Endothelial cell of umbilical vein (primary cell): Measurements from ENCODE around the gene PLBD2. TPM values are rescaled to one million over a fixed set of nuclear protein-coding genes. Genes with fewer than 3 reads are reported as not detected.

Experiments
- BruUV-seq: library from RNA; stranded (reverse); fragments of 400-500 nt; replicated peaks from 2 replicates; lab custom pipeline; 2021; lab: Mats Ljungman, UMichigan
- CTCF ChIA-PET: fragments of 300-600, 350-600 bp; sonication (Branson Sonifier 250); formaldehyde crosslinking; loops from one replicate; lab custom pipeline; 2021; ENCODE audit warnings: antibody characterized with exemption, inconsistent platforms; lab: Charles Lee
- POLR2A ChIA-PET: fragments of 300-600, 350-600 bp; sonication (Branson Sonifier 250); formaldehyde crosslinking; loops from one replicate; lab custom pipeline; 2021; ENCODE audit warnings: antibody characterized with exemption, inconsistent platforms; lab: Charles Lee
- DNase-seq: peaks from one replicate; pipeline ENCODE4 v3.0.0-alpha.2; 2011; ENCODE audit warnings: low read depth, low spot score
- FAIRE-seq: peaks from 2 replicates; lab custom pipeline; 2011; peaks lifted over from hg19 to GRCh38; lab: Jason Lieb, UNC
- H2AFZ ChIP-seq: 2 replicates; pipeline ENCODE4 v1.6.0; 2012; ENCODE audit warnings: low read depth, low read length, control low read depth, inconsistent platforms
- H3K27ac ChIP-seq: 2 replicates; pipeline ENCODE4 v1.5.1; 2011; ENCODE audit warnings: low read depth, mild to moderate bottlenecking, control low read depth, low read length, moderate library complexity; ENCODE audit not compliant: insufficient read depth
- H3K27me3 ChIP-seq, 2 experiments: 2 replicates each; pipeline versions ENCODE4 v1.6.0 to v1.6.1; 2011; ENCODE audit warnings: low read length in 2 of 2, mixed read lengths in 1 of 2; ENCODE audit not compliant: control insufficient read depth in 2 of 2, insufficient read depth in 2 of 2
- H3K36me3 ChIP-seq, 2 experiments: 2 replicates in 1 of 2; 3 replicates in 1 of 2; pipeline ENCODE4 v1.5.1; 2011; ENCODE audit warnings: low read length in 2 of 2, mild to moderate bottlenecking in 1 of 2, moderate library complexity in 1 of 2; ENCODE audit not compliant: control insufficient read depth in 2 of 2, insufficient read depth in 2 of 2; ENCODE audit errors: extremely low read depth in 1 of 2
- H3K4me1 ChIP-seq: 3 replicates; pipeline ENCODE4 v1.5.1; 2011; ENCODE audit warnings: mild to moderate bottlenecking, low read length; ENCODE audit not compliant: control insufficient read depth, insufficient read depth; ENCODE audit errors: extremely low read depth
- H3K4me2 ChIP-seq: 2 replicates; pipeline ENCODE4 v1.6.1; 2011; ENCODE audit warnings: low read length, control low read depth, mixed read lengths; ENCODE audit not compliant: insufficient read depth
- H3K4me3 ChIP-seq, 3 experiments: fragments of 200-600 bp in 1 of 3; sonication (generic), shearing (Covaris generic) in 1 of 3; replicated peaks in 1 of 3; 2 replicates each; pipeline ENCODE4 v1.5.1; 2011 to 2016; ENCODE audit warnings: control low read depth in 3 of 3, low read length in 3 of 3, mild to moderate bottlenecking in 2 of 3, inconsistent platforms in 1 of 3, low read depth in 1 of 3, moderate library complexity in 1 of 3; ENCODE audit not compliant: insufficient read depth in 1 of 3
- H3K79me2 ChIP-seq: 2 replicates; pipeline ENCODE4 v1.6.0; 2012; ENCODE audit warnings: low read length, inconsistent platforms; ENCODE audit not compliant: control insufficient read depth, insufficient read depth
- H3K9ac ChIP-seq: replicated peaks from 2 replicates; pipeline ENCODE3; 2011; ENCODE audit warnings: low read length, control low read depth; ENCODE audit not compliant: insufficient read depth; ENCODE audit errors: extremely low read depth
- H3K9me1 ChIP-seq: replicated peaks from 3 replicates; pipeline ENCODE4 v1.6.0; 2011; ENCODE audit warnings: mild to moderate bottlenecking, low read length; ENCODE audit not compliant: control insufficient read depth, insufficient read depth; ENCODE audit errors: extremely low read depth
- H3K9me3 ChIP-seq: replicated peaks from 2 replicates; pipeline ENCODE4 v1.5.1; 2012; ENCODE audit warnings: low read length, inconsistent platforms; ENCODE audit not compliant: control insufficient read depth, insufficient read depth
- H4K20me1 ChIP-seq: replicated peaks from 2 replicates; pipeline ENCODE3; 2011; ENCODE audit warnings: mild to moderate bottlenecking, low read length; ENCODE audit not compliant: control insufficient read depth, insufficient read depth; ENCODE audit errors: extremely low read depth
- EZH2 ChIP-seq: IDR thresholded peaks from 2 replicates; pipeline ENCODE4 v1.6.1; 2012; ENCODE audit warnings: borderline replicate concordance, low read depth, mild to moderate bottlenecking, moderate library complexity, low read length, inconsistent platforms; ENCODE audit not compliant: severe bottlenecking
- FOS ChIP-seq: IDR thresholded peaks from 2 replicates; pipeline ENCODE4 v1.6.1; 2011; ENCODE audit warnings: mild to moderate bottlenecking, low read length, moderate library complexity, borderline replicate concordance; ENCODE audit not compliant: insufficient read depth
- GATA2 ChIP-seq: IDR thresholded peaks from 2 replicates; pipeline ENCODE4 v1.7.0; 2011; ENCODE audit warnings: low read depth, mild to moderate bottlenecking, moderate library complexity, mixed read lengths, low read length; ENCODE audit not compliant: insufficient read length, insufficient read depth
- JUN ChIP-seq: IDR thresholded peaks from 2 replicates; pipeline ENCODE4 v1.6.1; 2011; ENCODE audit warnings: borderline replicate concordance, low read depth; ENCODE audit not compliant: insufficient read length, insufficient read depth
- MYC ChIP-seq: IDR thresholded peaks from one replicate; pipeline ENCODE4 v1.6.1; 2011; ENCODE audit warnings: mild to moderate bottlenecking, low read depth, low read length
- POLR2A ChIP-seq: IDR thresholded peaks from 2 replicates; pipeline ENCODE4 v1.6.1; 2012; ENCODE audit warnings: low read depth, mild to moderate bottlenecking, control low read depth, low read length
- POLR2AphosphoS5 ChIP-seq: IDR thresholded peaks from 2 replicates; pipeline ENCODE4 v1.6.1; 2012; ENCODE audit warnings: low read depth, mild to moderate bottlenecking, control low read depth, low read length, moderate library complexity; ENCODE audit not compliant: insufficient read depth
- dilution Hi-C: fragments of 300-500 bp; cut with MboI; formaldehyde crosslinking; loops from one replicate; pipeline ENCODE4 v1.15.0; 2019; ENCODE audit warnings: low sequenced_read_pairs; ENCODE audit not compliant: extremely low pct_ligation_motif_present
- intact Hi-C: fragments of 100-400 bp; cut with micrococcal nuclease; formaldehyde crosslinking; loops from one replicate; pipeline ENCODE4 v1.10.0; 2022
- polyA plus RNA-seq, 4 experiments: library from polyadenylated mRNA; depleted of rRNA in 3 of 4; stranded (reverse) in 3 of 4; unstranded in 1 of 4; fragments of >200 nt; gene quantifications; 2 replicates each; pipeline versions ENCODE4 v1.2.1 to v1.2.3, GENCODE V29; 2011 to 2012; ENCODE audit warnings: missing spikeins in 1 of 4
- total RNA-seq: library from RNA; stranded (reverse); gene quantifications from 2 replicates; pipeline ENCODE4 v1.2.3, GENCODE V29; 2021
- TF ChIP-seq, protein P1 (sequence below), 2 donors: IDR thresholded peaks; 1 replicate in 1 of 2; 2 replicates in 1 of 2; pipeline ENCODE4 v1.5.1; 2011; ENCODE audit warnings: low read length in 2 of 2, mild to moderate bottlenecking in 2 of 2, moderate library complexity in 2 of 2, control low read depth in 1 of 2, inconsistent platforms in 1 of 2, low read depth in 1 of 2; ENCODE audit not compliant: insufficient read depth in 1 of 2; ENCODE audit errors: extremely low read depth in 1 of 2
- TF ChIP-seq, protein P2 (sequence below): IDR thresholded peaks from 2 replicates; pipeline ENCODE4 v1.6.1; 2011; ENCODE audit not compliant: insufficient read depth, insufficient read length

PLBD2 gene
- total and polyA plus RNA-seq, 2 donors (not counting 3 experiments of a cell fraction or from before 2014, with no cell fraction given), result 24.4 to 46.8 TPM

DNA sequence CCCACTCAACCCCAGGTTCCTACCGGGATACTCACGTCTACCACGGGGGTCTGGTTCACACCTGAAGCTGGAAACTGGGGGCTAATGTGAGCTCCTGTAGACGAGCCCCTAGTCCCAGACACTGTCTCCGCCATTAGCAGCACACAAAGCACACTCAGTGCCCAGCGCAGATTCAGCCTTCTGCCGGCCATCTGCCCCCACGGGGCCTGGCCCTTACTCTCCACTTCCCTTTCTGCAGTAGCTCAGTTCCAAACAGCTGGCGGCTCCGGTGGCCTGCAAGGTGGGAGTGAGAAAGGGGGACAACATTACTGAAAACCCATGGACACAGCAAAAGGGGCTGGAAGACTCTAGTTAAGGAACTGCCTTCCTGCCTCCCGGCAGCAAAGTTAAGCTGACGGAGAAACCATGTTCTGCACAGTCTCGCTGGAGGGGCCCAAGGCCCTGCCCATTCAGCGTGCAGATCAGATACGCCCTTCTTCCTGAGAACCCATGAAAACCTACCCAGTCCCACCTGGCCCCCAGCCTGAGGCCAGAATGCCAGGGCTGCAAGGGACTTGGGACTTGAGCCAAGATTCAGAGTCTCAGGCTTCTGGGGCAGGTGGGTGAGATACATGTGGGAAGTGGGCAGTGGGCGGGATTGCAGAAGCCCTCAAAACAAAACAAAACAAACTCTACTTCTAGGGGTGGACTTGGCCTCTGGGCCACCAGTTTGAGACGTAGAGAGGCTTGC is 25.5 kb upstream of the PLBD2 start:
- FAIRE-seq (peak; percentile 8), DNase-seq (no peak)
- Histone ChIP-seq H4K20me1 (no peaks in the 10 kb centered on the region), H3K9me3 (no peaks in the 10 kb centered on the region), H3K36me3 (no peaks in the 10 kb centered on the region), H3K9me1 (no peaks in the 10 kb centered on the region), H2AFZ (no peak overlapping the region), H3K4me1 (peaks cover 25% of the 10 kb centered on the region), H3K27me3 (no peaks in the 10 kb centered on the region), H3K9ac (no peak overlapping the region), H3K27ac (no peak overlapping the region), H3K4me2 (peak overlapping the region; percentile 5), H3K79me2 (peaks cover 6% of the 10 kb centered on the region), H3K4me3 (no peak overlapping the region)
- POLR2A ChIA-PET, result no interaction called here
- intact Hi-C loops, result loop anchor here (10.0 kb wide), 1 partner anchor 108 kb away; the partner anchor contains the start of gene TPCN1
- dilution Hi-C loops, result no loop called here
- TF ChIP-seq GATA2 (no peak), MYC (no peak), POLR2AphosphoS5 (no peak), EZH2 (no peak), JUN (no peak), POLR2A (no peak), FOS (no peak)
- TF ChIP-seq, protein P1, sequence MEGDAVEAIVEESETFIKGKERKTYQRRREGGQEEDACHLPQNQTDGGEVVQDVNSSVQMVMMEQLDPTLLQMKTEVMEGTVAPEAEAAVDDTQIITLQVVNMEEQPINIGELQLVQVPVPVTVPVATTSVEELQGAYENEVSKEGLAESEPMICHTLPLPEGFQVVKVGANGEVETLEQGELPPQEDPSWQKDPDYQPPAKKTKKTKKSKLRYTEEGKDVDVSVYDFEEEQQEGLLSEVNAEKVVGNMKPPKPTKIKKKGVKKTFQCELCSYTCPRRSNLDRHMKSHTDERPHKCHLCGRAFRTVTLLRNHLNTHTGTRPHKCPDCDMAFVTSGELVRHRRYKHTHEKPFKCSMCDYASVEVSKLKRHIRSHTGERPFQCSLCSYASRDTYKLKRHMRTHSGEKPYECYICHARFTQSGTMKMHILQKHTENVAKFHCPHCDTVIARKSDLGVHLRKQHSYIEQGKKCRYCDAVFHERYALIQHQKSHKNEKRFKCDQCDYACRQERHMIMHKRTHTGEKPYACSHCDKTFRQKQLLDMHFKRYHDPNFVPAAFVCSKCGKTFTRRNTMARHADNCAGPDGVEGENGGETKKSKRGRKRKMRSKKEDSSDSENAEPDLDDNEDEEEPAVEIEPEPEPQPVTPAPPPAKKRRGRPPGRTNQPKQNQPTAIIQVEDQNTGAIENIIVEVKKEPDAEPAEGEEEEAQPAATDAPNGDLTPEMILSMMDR (IDR thresholded peaks at IDR 0.05; ENCODE audit: extremely low read depth in 1 of 2, insufficient read depth in 1 of 2, low read depth in 1 of 2, low read length in 2 of 2), result no peak
- TF ChIP-seq, protein P2, sequence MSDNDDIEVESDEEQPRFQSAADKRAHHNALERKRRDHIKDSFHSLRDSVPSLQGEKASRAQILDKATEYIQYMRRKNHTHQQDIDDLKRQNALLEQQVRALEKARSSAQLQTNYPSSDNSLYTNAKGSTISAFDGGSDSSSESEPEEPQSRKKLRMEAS, result no peak
- CTCF ChIA-PET, result interaction anchor here (1.9 kb wide), 1 partner anchor 92 kb away, joined by 11 read pairs; no protein-coding TSS in a partner anchor
- BruUV-seq, result no TSS peak
